Measurements from ENCODE around the gene POLR2L. TPM values are rescaled to one million over a fixed set of nuclear protein-coding genes. Genes with fewer than 3 reads are reported as not detected.

Gene POLR2L
- total RNA-seq, 1 experiment from 2014 or later, result 673 TPM

DNA sequence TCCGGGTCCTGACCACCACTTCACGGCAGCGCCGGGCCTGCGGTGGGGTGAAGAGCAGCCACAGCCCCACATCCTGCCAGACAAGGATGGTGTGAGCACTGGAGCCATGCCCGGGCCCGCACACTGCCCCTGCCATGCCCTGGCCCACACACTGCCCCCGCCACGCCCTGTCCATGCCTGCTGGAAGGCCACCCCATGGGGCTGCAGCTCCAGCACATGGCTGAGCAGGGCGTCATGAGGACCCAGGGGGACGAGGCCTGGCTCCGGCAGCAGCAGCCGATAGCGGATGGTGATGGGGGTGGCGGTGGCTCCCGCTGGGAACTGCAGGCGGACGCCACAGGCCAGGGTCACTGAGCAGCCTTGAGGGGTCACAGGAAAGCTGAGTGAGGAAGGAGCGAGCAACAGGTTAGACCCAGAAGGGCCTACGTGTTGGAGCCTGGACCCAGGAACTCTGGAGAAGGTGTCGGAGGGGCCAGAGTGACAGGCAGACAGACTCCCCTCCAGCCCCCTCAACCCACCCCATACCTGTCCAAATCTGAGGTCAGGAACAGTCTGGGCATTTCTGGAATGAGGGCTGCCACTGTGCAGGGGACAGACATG lies 40.2 kb downstream of the POLR2L start:
- CTCF ChIA-PET, result no interaction called here
- DNase-seq (ENCODE audit: low read depth, low spot score) (no peak), ATAC-seq (no peak)
- TF ChIP-seq SIN3A (IDR thresholded peaks at IDR 0.05; ENCODE audit: borderline replicate concordance, insufficient read depth, low read depth, low read length), result no peak
- TF ChIP-seq TCF7L2 (IDR thresholded peaks at IDR 0.05; ENCODE audit: low read depth, low read length), result no peak
- TF ChIP-seq, protein P1, sequence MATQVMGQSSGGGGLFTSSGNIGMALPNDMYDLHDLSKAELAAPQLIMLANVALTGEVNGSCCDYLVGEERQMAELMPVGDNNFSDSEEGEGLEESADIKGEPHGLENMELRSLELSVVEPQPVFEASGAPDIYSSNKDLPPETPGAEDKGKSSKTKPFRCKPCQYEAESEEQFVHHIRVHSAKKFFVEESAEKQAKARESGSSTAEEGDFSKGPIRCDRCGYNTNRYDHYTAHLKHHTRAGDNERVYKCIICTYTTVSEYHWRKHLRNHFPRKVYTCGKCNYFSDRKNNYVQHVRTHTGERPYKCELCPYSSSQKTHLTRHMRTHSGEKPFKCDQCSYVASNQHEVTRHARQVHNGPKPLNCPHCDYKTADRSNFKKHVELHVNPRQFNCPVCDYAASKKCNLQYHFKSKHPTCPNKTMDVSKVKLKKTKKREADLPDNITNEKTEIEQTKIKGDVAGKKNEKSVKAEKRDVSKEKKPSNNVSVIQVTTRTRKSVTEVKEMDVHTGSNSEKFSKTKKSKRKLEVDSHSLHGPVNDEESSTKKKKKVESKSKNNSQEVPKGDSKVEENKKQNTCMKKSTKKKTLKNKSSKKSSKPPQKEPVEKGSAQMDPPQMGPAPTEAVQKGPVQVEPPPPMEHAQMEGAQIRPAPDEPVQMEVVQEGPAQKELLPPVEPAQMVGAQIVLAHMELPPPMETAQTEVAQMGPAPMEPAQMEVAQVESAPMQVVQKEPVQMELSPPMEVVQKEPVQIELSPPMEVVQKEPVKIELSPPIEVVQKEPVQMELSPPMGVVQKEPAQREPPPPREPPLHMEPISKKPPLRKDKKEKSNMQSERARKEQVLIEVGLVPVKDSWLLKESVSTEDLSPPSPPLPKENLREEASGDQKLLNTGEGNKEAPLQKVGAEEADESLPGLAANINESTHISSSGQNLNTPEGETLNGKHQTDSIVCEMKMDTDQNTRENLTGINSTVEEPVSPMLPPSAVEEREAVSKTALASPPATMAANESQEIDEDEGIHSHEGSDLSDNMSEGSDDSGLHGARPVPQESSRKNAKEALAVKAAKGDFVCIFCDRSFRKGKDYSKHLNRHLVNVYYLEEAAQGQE (IDR thresholded peaks at IDR 0.05; ENCODE audit: insufficient read depth in 1 of 2, low read depth in 2 of 2, low read length in 1 of 2), result no peak
- no peak for TF ChIP-seq CTCF (IDR thresholded peaks at IDR 0.05)
- TF ChIP-seq POLR2AphosphoS5 (IDR thresholded peaks at IDR 0.05; ENCODE audit: low read depth, low read length), result no peak
- POLR2A ChIA-PET, result no interaction called here
- intact Hi-C loops (cut with micrococcal nuclease; ENCODE audit: unreplicated experiment) (no loop called here), in situ Hi-C loops (cut with HindIII; ENCODE audit: low pct_unique_long_range_greater_than_20kb, low sequenced_read_pairs) (no loop called here)
- Histone ChIP-seq H3K27ac (ENCODE audit: low read length) (no peak overlapping the region), H3K4me1 (ENCODE audit: control insufficient read depth, insufficient read depth, low read length) (peaks cover 35% of the 10 kb centered on the region), H3K36me3 (ENCODE audit: control insufficient read depth, insufficient read depth, low read length) (no peaks in the 10 kb centered on the region), H3K4me3 (ENCODE audit: low read depth in 2 of 2, low read length in 2 of 2) (no peak overlapping the region), H3K9me3 (ENCODE audit: control insufficient read depth, insufficient read depth, low read depth, low read length) (no peaks in the 10 kb centered on the region), H3K27me3 (ENCODE audit: control insufficient read depth, insufficient read depth, low read length) (no peaks in the 10 kb centered on the region)
- BruUV-seq (replicated peaks), result no TSS peak

DNA sequence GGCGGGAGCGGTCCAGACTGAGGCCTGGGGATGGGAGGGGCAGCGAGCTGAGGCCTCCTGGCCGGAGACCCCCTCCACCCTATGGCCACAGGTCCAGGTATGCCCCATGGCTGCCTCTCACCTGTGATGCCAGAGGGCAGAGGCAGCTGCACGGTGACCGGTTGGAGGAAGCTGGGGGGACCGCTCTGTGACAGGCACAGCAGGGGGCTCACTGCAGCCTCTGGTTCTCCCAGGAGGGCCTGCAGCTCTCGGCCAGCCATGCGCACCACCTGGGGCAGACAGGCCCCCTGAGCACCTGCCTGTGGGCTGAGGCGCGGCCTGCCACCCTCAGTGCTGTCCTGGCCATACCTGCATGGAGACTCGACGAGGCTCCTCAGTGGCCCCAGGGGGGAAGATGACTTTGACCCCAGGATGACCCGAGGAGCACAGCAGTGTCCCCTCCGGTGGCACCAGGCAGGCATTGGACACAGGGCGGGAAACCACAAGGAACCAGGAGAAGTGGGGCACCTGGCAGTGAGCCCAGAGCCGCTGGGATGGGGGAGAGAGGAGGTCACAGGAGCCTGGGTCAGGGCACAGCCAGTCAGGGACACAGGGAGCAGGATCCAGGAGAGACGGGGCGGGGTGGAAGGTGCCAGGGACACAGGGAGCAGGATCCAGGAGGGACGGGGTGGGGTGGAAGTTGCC lies 41.1 kb downstream of the POLR2L start:
- POLR2A ChIA-PET, result no interaction called here
- in situ Hi-C loops (cut with HindIII; ENCODE audit: low pct_unique_long_range_greater_than_20kb, low sequenced_read_pairs), result no loop called here
- ATAC-seq (no peak), DNase-seq (ENCODE audit: low read depth, low spot score) (no peak)
- no TSS peak for BruUV-seq (replicated peaks)
- CTCF ChIA-PET, result interaction anchor here (0.6 kb wide), 1 partner anchor 21 kb away, joined by 3 read pairs; no protein-coding TSS in a partner anchor
- H3K9me3 ChIP-seq (ENCODE audit: control insufficient read depth, insufficient read depth, low read depth, low read length), result no peaks in the 10 kb centered on the region
- H3K4me3 ChIP-seq (ENCODE audit: low read depth in 2 of 2, low read length in 2 of 2), result no peak overlapping the region
- peaks cover 41% of the 10 kb centered on the region for H3K4me1 ChIP-seq (ENCODE audit: control insufficient read depth, insufficient read depth, low read length)
- no peaks in the 10 kb centered on the region for H3K27me3 ChIP-seq (ENCODE audit: control insufficient read depth, insufficient read depth, low read length)
- no peaks in the 10 kb centered on the region for H3K36me3 ChIP-seq (ENCODE audit: control insufficient read depth, insufficient read depth, low read length)
- H3K27ac ChIP-seq (ENCODE audit: low read length), result no peak overlapping the region
- TF ChIP-seq TCF7L2 (IDR thresholded peaks at IDR 0.05; ENCODE audit: low read depth, low read length), result no peak
- TF ChIP-seq POLR2AphosphoS5 (IDR thresholded peaks at IDR 0.05; ENCODE audit: low read depth, low read length), result 0 out of 2 replicates have a peak, but pooled peaks have one; percentile 21
- TF ChIP-seq SIN3A (IDR thresholded peaks at IDR 0.05; ENCODE audit: borderline replicate concordance, insufficient read depth, low read depth, low read length), result no peak
- intact Hi-C loops (cut with micrococcal nuclease; ENCODE audit: unreplicated experiment), result no loop called here

DNA sequence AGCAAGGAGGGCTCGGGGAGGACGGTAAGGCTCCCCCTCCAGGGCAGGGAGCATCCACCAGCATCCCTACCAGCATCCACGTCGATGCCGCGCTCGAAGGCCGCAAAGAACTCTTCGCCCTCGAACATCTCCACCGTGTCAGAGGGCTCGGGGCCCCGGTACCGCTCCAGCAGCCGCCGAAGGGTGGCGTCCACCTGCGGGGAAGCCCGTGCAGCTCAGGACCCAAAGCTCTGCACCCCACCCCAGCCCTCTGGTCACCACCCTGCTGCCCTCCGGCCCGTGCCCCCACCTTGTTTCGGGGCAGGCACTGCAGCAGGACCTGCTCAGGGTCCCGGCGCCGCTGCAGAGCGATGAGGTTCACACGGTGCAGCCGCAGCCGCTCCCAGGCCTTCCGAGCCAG lies 41.9 kb downstream of the POLR2L start:
- no peaks in the 10 kb centered on the region for H3K9me3 ChIP-seq (ENCODE audit: control insufficient read depth, insufficient read depth, low read depth, low read length)
- ATAC-seq, result no peak
- TF ChIP-seq POLR2AphosphoS5 (IDR thresholded peaks at IDR 0.05; ENCODE audit: low read depth, low read length), result no peak
- TF ChIP-seq, protein P1 (IDR thresholded peaks at IDR 0.05; ENCODE audit: insufficient read depth in 1 of 2, low read depth in 2 of 2, low read length in 1 of 2), result no peak
- TF ChIP-seq CTCF (IDR thresholded peaks at IDR 0.05), result no peak
- no peak for TF ChIP-seq TCF7L2 (IDR thresholded peaks at IDR 0.05; ENCODE audit: low read depth, low read length)
- TF ChIP-seq SIN3A (IDR thresholded peaks at IDR 0.05; ENCODE audit: borderline replicate concordance, insufficient read depth, low read depth, low read length), result no peak
- peaks cover 36% of the 10 kb centered on the region for H3K4me1 ChIP-seq (ENCODE audit: control insufficient read depth, insufficient read depth, low read length)
- DNase-seq (ENCODE audit: low read depth, low spot score), result no peak
- H3K36me3 ChIP-seq (ENCODE audit: control insufficient read depth, insufficient read depth, low read length), result no peaks in the 10 kb centered on the region
- intact Hi-C loops (cut with micrococcal nuclease; ENCODE audit: unreplicated experiment), result no loop called here
- no peak overlapping the region for H3K27ac ChIP-seq (ENCODE audit: low read length)
- ChIA-PET POLR2A (no interaction called here), CTCF (no interaction called here)
- no peaks in the 10 kb centered on the region for H3K27me3 ChIP-seq (ENCODE audit: control insufficient read depth, insufficient read depth, low read length)
- in situ Hi-C loops (cut with HindIII; ENCODE audit: low pct_unique_long_range_greater_than_20kb, low sequenced_read_pairs), result no loop called here
- BruUV-seq (replicated peaks), result no TSS peak
- no peak overlapping the region for H3K4me3 ChIP-seq (ENCODE audit: low read depth in 2 of 2, low read length in 2 of 2)
